ENCODE data around the gene PHC2. TPM values are rescaled to one million over a fixed set of nuclear protein-coding genes. Genes with fewer than 3 reads are reported as not detected.

PHC2 gene
- total RNA-seq, 2 experiments from 2014 or later, result 34.0 to 35.0 TPM

DNA sequence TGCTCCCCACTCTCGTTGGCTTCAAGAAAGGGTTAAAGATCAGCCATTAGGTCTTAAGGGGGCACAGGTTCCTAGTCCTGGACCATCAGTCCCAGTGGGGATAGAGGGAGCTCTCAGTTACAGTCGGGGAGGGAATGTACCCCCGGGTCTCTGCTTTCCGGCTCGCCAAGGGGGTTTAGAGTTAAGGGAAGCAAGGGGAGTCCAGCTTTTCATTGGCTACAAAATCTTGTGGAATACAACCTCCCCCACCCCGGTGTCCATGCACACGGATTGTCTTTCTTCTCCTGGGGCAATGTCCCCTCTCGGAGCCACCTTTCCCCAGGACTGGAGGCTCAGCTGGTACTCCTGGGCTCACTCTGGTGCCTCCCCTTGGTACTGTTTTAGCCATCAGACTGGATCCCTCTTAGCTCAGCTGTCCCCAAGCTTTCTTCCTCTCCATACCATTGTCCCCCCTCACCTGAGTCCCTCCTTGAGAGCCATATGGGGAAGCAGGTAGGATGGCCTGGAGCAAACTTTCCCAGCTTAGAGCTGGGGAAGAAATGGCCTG is 110.2 kb downstream of the PHC2 start, which contains the start of gene A3GALT2:
TSS of gene A3GALT2 (minus strand) at position 480 of the 547 bp plus-strand sequence. CDS start at position 480, 0 bp downstream.
- intact Hi-C loops (cut with micrococcal nuclease; ENCODE audit: unreplicated experiment), result no loop called here

DNA sequence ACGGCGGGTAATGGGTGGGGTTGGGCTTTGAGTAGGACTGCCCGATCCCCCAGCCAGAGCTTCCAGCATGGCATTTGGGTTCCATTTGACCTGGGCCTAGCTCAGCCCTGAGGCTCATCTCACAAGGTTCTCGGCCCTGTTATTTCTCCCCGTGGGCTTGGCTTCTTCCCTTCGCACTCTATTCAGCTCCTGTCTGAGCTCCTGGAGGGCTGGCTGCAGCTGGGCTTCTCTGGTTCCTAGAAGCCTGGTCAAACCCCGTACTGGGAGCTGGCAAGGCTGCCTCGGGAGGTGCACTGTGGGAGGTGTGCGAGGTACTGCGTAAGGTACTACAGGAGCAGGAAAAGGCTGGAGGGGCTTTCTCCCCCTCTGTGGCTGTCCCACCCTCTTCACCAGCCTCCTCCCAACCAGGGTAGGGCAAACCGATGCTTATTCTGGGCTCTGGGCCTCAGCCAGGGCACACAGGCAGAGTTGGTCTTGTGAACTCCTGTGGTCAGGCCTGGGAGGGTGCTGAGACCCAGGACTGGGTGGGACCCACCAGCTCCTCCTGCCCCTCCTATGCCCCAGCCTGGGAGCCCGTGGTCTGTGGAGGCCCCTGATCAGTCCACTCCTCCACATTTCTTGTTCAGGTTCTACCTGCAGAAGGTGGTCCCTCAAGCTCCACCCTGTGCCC is 110.8 kb downstream of the PHC2 start:
- intact Hi-C loops (cut with micrococcal nuclease; ENCODE audit: unreplicated experiment), result no loop called here
- Histone ChIP-seq H3K4me2 (ENCODE audit: low read length) (no peak overlapping the region), H3K9me3 (ENCODE audit: low read length) (no peaks in the 10 kb centered on the region), H3K9me2 (ENCODE audit: insufficient read depth, low read length) (no peaks in the 10 kb centered on the region), H3K79me2 (ENCODE audit: insufficient read depth, low read depth, low read length) (no peaks in the 10 kb centered on the region), H2AFZ (ENCODE audit: low read length) (no peak overlapping the region), H4K20me1 (ENCODE audit: insufficient read depth, low read length) (no peaks in the 10 kb centered on the region), H3K27ac (ENCODE audit: low read depth, low read length, poor library complexity, severe bottlenecking) (no peak overlapping the region), H3K4me1 (ENCODE audit: insufficient read depth, low read length, poor library complexity, severe bottlenecking) (peaks cover 7% of the 10 kb centered on the region), H3K4me3 (ENCODE audit: low read depth, low read length, poor library complexity, severe bottlenecking) (no peak overlapping the region), H3K36me3 (ENCODE audit: insufficient read depth, low read length) (peaks cover 22% of the 10 kb centered on the region; the same call in 1 of the 2 replicates)
- CTCF ChIA-PET (ENCODE audit: unreplicated experiment), result no interaction called here
- TF ChIP-seq, protein P1, sequence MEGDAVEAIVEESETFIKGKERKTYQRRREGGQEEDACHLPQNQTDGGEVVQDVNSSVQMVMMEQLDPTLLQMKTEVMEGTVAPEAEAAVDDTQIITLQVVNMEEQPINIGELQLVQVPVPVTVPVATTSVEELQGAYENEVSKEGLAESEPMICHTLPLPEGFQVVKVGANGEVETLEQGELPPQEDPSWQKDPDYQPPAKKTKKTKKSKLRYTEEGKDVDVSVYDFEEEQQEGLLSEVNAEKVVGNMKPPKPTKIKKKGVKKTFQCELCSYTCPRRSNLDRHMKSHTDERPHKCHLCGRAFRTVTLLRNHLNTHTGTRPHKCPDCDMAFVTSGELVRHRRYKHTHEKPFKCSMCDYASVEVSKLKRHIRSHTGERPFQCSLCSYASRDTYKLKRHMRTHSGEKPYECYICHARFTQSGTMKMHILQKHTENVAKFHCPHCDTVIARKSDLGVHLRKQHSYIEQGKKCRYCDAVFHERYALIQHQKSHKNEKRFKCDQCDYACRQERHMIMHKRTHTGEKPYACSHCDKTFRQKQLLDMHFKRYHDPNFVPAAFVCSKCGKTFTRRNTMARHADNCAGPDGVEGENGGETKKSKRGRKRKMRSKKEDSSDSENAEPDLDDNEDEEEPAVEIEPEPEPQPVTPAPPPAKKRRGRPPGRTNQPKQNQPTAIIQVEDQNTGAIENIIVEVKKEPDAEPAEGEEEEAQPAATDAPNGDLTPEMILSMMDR (conservative IDR thresholded peaks at IDR 0.05; ENCODE audit: low read length), result no peak
- no peak for TF ChIP-seq EZH2phosphoT487 (IDR thresholded peaks at IDR 0.05; ENCODE audit: borderline replicate concordance, low read depth, low read length)
- no TSS peak for BruUV-seq (replicated peaks)
- no peak for DNase-seq (ENCODE audit: low spot score)
- POLR2A ChIA-PET, result no interaction called here

More for the DNA sequence above, 110.2 kb downstream of the PHC2 start, which contains the start of gene A3GALT2:
- H3K79me2 ChIP-seq (ENCODE audit: insufficient read depth, low read depth, low read length), result no peaks in the 10 kb centered on the region
- ChIA-PET POLR2A (no interaction called here), CTCF (ENCODE audit: unreplicated experiment) (no interaction called here)
- H3K9me3 ChIP-seq (ENCODE audit: low read length), result no peaks in the 10 kb centered on the region
- H3K4me3 ChIP-seq (ENCODE audit: low read depth, low read length, poor library complexity, severe bottlenecking), result no peak within 1 kb of the TSS
- H3K27ac ChIP-seq (ENCODE audit: low read depth, low read length, poor library complexity, severe bottlenecking), result no peak within 1 kb of the TSS
- no peak within 1 kb of the TSS for H2AFZ ChIP-seq (ENCODE audit: low read length)
- no peak for DNase-seq (ENCODE audit: low spot score)
- no peaks in the 10 kb centered on the region for H3K9me2 ChIP-seq (ENCODE audit: insufficient read depth, low read length)
- no TSS peak for BruUV-seq (replicated peaks)
- peaks cover 7% of the 10 kb centered on the region for H3K4me1 ChIP-seq (ENCODE audit: insufficient read depth, low read length, poor library complexity, severe bottlenecking)
- H4K20me1 ChIP-seq (ENCODE audit: insufficient read depth, low read length), result no peaks in the 10 kb centered on the region
- no peak for TF ChIP-seq EZH2phosphoT487 (IDR thresholded peaks at IDR 0.05; ENCODE audit: borderline replicate concordance, low read depth, low read length)
- TF ChIP-seq, protein P1 (conservative IDR thresholded peaks at IDR 0.05; ENCODE audit: low read length), result no peak
- H3K4me2 ChIP-seq (ENCODE audit: low read length), result no peak within 1 kb of the TSS
- peaks cover 28% of the 10 kb centered on the region; the same call in 1 of the 2 replicates for H3K36me3 ChIP-seq (ENCODE audit: insufficient read depth, low read length)

Data from OCI-LY7 (cell line).